Putamen (tissue), 1 donor: ENCODE measurements around the gene DHRS4L2.
"Not testable (repeated sequence)": the region's sequence is repeated elsewhere in the genome, so short reads cannot be mapped to it uniquely, and the experiment has no call there.

ENCODE experiments used
- DNase-seq: peaks from one replicate; pipeline ENCODE4 v3.0.0-alpha.2; 2016; ENCODE audit warnings: low spot score

Gene DHRS4L2

GRCh38 chr14:23973178-23973577, 15.6 kb upstream of the DHRS4L2 start:
- not testable (repeated sequence) for DNase-seq

GRCh38 chr14:23974041-23974440, 14.7 kb upstream of the DHRS4L2 start:
- not testable (repeated sequence) for DNase-seq

- DNase-seq: not testable (repeated sequence)
These were observed 11.5 kb upstream of the DHRS4L2 start for GRCh38 chr14:23977208-23977607.

GRCh38 chr14:23981951-23982813, 6.5 kb upstream of the DHRS4L2 start:
- DNase-seq: not testable (repeated sequence)

GRCh38 chr14:23984891-23985602, 3.7 kb upstream of the DHRS4L2 start:
- no peak for DNase-seq

GRCh38 chr14:23988223-23988606, 514 bp upstream of the DHRS4L2 start:
- not testable (repeated sequence) for DNase-seq

- DNase-seq: peak; percentile 47
These were observed 1.2 kb downstream of the DHRS4L2 start for GRCh38 chr14:23989734-23990445.

GRCh38 chr14:23990961-23991360, 2.2 kb downstream of the DHRS4L2 start:
- DNase-seq: not testable (repeated sequence)

GRCh38 chr14:23993042-23993441, 4.3 kb downstream of the DHRS4L2 start:
- DNase-seq: not testable (repeated sequence)

- DNase-seq: not testable (repeated sequence)
These were observed 7.3 kb downstream of the DHRS4L2 start for GRCh38 chr14:23996009-23996408.

- DNase-seq: not testable (repeated sequence)
These were observed 8.1 kb downstream of the DHRS4L2 start for GRCh38 chr14:23996825-23997224.

GRCh38 chr14:23999640-24000039, 10.9 kb downstream of the DHRS4L2 start:
- not testable (repeated sequence) for DNase-seq

GRCh38 chr14:24001078-24001477, 12.3 kb downstream of the DHRS4L2 start:
- not testable (repeated sequence) for DNase-seq

GRCh38 chr14:24001679-24002078, 12.9 kb downstream of the DHRS4L2 start:
- not testable (repeated sequence) for DNase-seq

- DNase-seq: not testable (repeated sequence)
These were observed 17.7 kb downstream of the DHRS4L2 start for GRCh38 chr14:24006471-24006816.

- peak; percentile 53 for DNase-seq
These were observed 18.3 kb downstream of the DHRS4L2 start for GRCh38 chr14:24006817-24007652.

- DNase-seq: no peak
These were observed 22.3 kb downstream of the DHRS4L2 start for GRCh38 chr14:24011051-24011450.

- not testable (repeated sequence) for DNase-seq
These were observed 24.1 kb downstream of the DHRS4L2 start for GRCh38 chr14:24012726-24013273.

- peak; percentile 75 for DNase-seq
These were observed 25.2 kb downstream of the DHRS4L2 start for GRCh38 chr14:24013654-24014514.

GRCh38 chr14:24015745-24016144, 27.0 kb downstream of the DHRS4L2 start:
- DNase-seq: not testable (repeated sequence)
